Measurements from ENCODE around the gene IKZF2.
"Not testable (repeated sequence)": the region's sequence is repeated elsewhere in the genome, so short reads cannot be mapped to it uniquely, and the experiment has no call there.

The IKZF2 gene

DNA sequence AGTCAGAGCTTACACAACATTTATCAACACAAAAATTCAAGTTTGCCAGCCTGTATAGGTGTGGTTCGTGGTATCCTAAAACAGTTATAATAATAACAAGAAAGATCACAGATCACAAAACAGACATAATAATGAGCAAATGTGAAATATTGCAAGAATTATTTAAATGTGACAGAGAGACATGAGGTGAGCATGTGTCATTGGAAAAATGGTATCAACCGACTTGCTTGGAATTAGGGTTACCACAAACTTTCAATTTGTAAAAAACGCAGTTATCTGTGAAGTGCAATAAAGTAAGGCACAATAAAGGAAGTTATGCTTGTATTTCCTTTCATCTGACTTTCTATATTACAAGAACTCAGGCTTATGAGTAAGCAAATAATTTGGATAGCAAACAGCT lies 116.8 kb downstream of the IKZF2 start:
- no peak for DNase-seq (ENCODE audit: low spot score)

DNA sequence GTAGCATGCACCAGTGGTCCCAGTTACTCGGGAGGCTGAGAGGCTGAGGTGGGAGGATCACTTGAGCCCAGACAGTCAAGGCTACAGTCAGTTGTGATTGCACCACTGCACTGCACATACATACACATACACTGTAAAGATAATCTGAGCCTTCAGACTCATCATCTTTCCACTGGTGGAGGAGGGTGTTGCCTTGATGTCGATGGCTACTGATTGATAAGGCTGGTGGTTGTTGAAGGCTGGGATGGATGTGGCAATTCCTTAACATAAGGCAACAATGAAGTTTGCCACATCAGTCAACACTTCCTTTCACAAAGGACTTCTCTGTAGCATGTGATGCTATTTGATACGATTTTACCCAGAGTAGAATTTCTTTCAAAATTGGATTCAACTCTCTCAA lies 118.8 kb downstream of the IKZF2 start:
- no peak for DNase-seq (ENCODE audit: low spot score)

DNA sequence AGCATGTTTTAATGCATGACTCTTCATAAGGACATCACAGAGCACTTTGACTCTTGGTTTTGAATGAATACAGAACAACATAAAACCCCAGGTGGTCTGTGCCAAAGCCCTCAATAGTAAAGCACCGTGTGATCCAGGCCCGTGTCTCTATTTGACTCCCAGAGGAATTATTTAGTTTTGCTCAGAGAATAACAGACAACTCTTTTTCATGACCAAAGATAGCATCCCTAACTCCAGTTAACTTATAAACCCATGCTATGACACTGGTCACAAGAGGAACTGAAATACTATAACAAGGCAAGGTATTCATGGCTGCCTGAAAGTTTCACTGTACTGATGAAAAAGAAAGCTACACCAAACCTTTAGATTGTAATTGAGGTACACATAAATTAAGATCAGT lies 128.4 kb downstream of the IKZF2 start:
- DNase-seq (ENCODE audit: low spot score): no peak

DNA sequence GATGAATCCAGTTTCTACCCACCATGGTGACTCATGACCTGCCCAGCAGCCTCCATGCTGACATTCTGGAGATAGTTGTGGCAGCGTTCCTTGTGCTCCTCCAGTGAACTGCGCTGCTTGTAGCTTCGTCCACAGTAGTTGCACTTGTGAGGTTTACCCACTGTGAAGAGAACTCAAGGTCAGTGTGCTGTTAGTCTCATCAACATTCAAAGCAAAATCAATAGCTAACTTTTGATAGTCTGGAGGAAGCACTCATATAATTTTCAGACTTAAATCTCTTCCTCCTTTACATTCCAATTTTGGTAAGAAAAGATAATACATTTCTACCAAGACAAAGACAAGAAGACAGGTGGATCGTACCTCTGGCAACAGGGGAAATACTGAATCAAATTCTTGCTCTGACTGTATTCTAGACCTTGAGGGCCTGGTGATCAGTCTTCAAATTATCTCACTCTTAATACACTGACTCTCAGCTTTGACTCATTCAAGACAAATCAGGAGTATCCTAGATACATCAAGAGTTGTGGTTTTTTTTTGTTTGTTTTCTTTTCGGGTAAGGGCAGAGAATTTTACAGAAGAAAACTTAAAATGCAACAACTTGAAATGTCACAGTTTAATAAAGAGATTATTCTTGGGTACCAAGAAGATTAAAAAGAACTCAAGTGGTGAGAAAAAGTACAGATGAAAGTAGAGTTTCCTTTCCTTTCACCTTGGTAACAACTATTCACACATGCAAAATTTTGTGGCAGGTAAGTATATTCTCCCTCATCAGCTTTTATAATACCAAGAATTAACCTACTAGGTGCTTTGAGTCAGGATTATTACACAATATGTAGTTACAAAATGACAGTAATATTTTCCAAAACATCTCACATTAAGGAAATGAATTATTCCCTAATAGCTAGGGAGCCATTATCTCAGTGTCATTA lies 129.2 kb downstream of the IKZF2 start:
- peak; percentile 23 for DNase-seq (ENCODE audit: low spot score)

DNA sequence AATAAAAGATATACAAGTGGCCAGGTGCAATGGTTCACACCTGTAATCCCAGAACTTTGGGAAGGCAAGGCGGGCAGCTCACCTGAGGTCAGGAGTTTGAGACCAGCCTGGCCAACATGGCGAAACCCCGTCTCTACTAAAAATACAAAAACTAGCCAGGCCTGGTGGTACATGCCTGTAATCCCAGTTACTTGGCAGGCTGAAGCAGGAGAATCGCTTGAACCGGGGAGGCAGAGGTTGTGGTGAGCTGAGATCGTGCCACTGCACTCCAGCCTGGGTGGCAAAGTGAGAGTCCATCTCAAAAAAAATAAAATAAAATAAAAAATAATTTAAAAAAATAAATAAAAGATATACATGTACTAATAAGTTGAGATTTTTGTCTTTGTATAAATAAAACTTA lies 130.5 kb downstream of the IKZF2 start:
- DNase-seq (ENCODE audit: low spot score): not testable (repeated sequence)

GRCh38 chr2:213020268-213020667 lies 131.1 kb downstream of the IKZF2 start:
- no peak for DNase-seq (ENCODE audit: low spot score)

GRCh38 chr2:213019368-213019767 lies 132.0 kb downstream of the IKZF2 start:
- DNase-seq (ENCODE audit: low spot score): no peak

DNA sequence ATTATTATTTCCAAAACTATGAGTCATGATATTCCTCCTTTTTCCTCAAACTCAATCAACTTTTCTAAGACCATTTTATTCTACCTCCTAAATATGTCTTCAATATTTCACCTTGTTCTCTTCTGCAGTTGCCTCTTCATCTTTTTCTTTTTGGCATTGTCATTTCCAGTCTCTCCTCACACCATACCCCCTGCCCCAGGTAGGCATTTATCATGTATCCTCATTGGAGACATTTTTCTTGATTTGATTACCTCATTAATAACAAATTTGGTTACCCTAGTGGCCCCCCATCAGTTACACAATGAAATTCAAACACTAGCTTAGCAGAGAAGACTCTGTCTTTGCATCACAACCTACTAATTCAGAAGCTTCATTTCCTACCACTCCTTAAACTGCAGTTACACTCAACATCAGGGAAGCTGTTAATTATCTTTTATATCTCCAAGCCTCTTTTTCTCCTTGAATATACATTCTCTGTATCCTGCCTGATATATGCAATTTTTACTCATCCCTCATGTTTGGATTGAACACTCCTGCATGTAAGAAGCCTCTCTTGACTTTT lies 133.0 kb downstream of the IKZF2 start:
- no peak for DNase-seq (ENCODE audit: low spot score)

DNA sequence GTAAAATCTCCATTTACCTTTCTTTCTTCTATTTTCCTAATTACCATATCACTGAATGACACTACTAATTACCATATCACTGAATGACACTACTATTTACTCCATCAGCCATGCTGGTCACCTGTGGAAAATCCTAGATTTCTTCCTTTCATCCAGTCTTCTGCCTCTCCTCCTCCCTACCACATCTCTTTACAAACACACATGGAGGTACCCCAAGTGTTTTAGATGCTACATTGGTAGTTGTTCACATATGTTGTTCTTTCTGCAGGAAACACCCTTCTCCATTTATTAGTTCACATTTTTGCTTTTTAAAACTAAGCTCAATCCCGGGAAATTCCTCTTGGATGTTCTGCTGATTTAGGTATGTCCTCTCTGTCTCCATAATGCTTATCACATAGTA lies 134.0 kb downstream of the IKZF2 start:
- no peak for DNase-seq (ENCODE audit: low spot score)

DNA sequence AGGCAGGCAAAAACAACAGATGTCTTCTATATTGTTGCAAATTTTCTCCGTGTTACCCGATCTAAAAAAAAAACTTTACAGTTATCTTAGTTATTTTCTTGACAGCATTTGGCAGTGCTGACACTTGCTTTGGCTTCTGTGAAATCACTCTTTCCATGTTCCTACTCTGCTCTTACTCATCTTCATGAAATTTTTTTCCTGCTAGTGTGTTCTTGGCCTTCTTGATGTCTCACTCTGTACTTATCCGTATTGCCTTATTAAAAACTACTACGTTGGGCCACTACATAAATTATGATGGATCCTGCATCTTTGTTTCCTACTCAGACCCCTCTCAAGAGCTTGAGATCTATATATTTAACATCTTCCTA lies 134.4 kb downstream of the IKZF2 start:
- DNase-seq (ENCODE audit: low spot score): peak; percentile 12

GRCh38 chr2:213016166-213016983 lies 135.0 kb downstream of the IKZF2 start:
- no peak for DNase-seq (ENCODE audit: low spot score)

GRCh38 chr2:213015387-213016165 lies 135.8 kb downstream of the IKZF2 start:
- DNase-seq (ENCODE audit: low spot score): no peak

GRCh38 chr2:213013979-213014378 lies 137.4 kb downstream of the IKZF2 start:
- no peak for DNase-seq (ENCODE audit: low spot score)

DNA sequence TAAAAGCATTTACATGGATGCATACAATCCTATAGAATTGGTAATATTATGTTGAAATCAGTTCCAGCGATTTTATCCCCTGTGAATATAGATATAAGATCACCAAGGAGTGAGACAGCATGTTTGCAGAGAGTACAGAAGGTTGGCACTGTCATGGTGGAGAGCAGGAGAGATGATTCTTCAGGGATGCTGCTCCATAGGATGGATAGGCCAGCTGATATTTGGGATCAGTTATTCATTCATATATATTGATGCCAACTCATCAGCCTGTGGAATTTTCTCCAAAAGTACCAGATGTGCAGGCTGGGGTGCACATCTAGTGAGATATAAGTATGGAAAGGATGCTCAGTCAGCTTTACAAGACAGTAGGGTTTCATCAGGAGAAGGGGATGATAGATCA lies 139.9 kb downstream of the IKZF2 start:
- DNase-seq (ENCODE audit: low spot score): no peak

GRCh38 chr2:213010106-213010779 lies 141.2 kb downstream of the IKZF2 start:
- no peak for DNase-seq (ENCODE audit: low spot score)

- no peak for DNase-seq (ENCODE audit: low spot score)
These were observed 144.0 kb downstream of the IKZF2 start for GRCh38 chr2:213007290-213007838.

DNA sequence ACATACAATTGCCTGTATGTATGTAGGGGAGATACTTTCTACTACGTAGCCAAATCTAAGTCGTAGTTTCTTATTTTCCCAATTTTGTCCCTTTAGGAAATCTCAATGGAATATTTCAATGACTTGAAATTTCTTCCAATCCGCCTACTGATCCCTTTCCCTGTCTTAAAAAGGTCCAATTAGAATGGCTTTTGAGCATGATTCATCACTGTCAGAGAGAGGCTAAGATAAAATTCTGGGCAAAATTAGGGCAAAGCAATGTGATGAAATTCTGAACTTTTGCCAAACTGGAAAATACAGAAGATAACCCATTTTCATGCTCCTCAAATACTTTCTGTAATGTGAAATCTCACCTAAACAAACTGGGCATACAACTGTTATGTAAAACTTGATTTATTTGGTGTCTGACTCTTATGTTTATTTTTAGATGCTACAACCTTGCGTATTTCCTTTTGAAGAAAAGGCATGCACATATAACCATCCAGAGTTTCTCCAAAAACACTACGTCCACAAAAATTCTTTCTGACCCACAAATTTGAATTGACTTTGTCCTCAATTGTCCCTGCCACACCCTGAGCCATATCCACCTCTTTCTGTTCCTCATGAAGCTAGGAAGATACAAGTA lies 147.1 kb downstream of the IKZF2 start:
- no peak for DNase-seq (ENCODE audit: low spot score)

GRCh38 chr2:213002383-213002782 lies 149.0 kb downstream of the IKZF2 start:
- no peak for DNase-seq (ENCODE audit: low spot score)

- DNase-seq (ENCODE audit: low spot score): no peak
These were observed 150.0 kb downstream of the IKZF2 start for GRCh38 chr2:213001297-213001910.

- DNase-seq (ENCODE audit: low spot score): no peak
These were observed 152.6 kb downstream of the IKZF2 start for GRCh38 chr2:212998626-212999359.

Measured in GM03348 (cell line).